GM23338 (cell line): ENCODE results near the gene POLQ.

Experiments used
- CTCF ChIP-seq, 2 experiments: fragments of 200-600 bp in 1 of 2; sonication (generic) in 1 of 2; conservative IDR thresholded peaks; 2 replicates each; pipeline versions ENCODE4 v1.5.1 to v1.6.1; 2016 to 2017; ENCODE audit warnings: antibody characterized with exemption in 2 of 2, low read depth in 2 of 2, mild to moderate bottlenecking in 2 of 2, moderate library complexity in 1 of 2
- EZH2phosphoT487 ChIP-seq: fragments of 200-600 bp; sonication (generic); IDR thresholded peaks from one replicate; pipeline ENCODE4 v1.8.1; 2018; ENCODE audit warnings: antibody characterized with exemption; ENCODE audit not compliant: unreplicated experiment

GRCh38 chr3:121552797-121553196 lies 7.0 kb upstream of the POLQ start:
- TF ChIP-seq CTCF (conservative IDR thresholded peaks at IDR 0.05; ENCODE audit: low read depth in 2 of 2) (no peak), EZH2phosphoT487 (no peak)
